Umbilical cord (tissue), 2 donors: ENCODE results near the gene SBK2. TPM values are rescaled to one million over a fixed set of nuclear protein-coding genes. Genes with fewer than 3 reads are reported as not detected.
"Not testable (repeated sequence)": the region's sequence is repeated elsewhere in the genome, so short reads cannot be mapped to it uniquely, and the experiment has no call there.

ENCODE experiments used
- DNase-seq: peaks from one replicate; pipeline ENCODE4 v3.0.0-alpha.2; 2015; ENCODE audit warnings: low spot score
- total RNA-seq: library from RNA; depleted of rRNA; stranded (reverse); fragments of >200 nt; gene quantifications from one replicate; pipeline ENCODE4 v1.2.3, GENCODE V29; 2014; ENCODE audit warnings: low replicate concordance; ENCODE audit not compliant: insufficient read depth

SBK2 gene
- total RNA-seq, 1 donor from 2014 or later = not detected

DNA sequence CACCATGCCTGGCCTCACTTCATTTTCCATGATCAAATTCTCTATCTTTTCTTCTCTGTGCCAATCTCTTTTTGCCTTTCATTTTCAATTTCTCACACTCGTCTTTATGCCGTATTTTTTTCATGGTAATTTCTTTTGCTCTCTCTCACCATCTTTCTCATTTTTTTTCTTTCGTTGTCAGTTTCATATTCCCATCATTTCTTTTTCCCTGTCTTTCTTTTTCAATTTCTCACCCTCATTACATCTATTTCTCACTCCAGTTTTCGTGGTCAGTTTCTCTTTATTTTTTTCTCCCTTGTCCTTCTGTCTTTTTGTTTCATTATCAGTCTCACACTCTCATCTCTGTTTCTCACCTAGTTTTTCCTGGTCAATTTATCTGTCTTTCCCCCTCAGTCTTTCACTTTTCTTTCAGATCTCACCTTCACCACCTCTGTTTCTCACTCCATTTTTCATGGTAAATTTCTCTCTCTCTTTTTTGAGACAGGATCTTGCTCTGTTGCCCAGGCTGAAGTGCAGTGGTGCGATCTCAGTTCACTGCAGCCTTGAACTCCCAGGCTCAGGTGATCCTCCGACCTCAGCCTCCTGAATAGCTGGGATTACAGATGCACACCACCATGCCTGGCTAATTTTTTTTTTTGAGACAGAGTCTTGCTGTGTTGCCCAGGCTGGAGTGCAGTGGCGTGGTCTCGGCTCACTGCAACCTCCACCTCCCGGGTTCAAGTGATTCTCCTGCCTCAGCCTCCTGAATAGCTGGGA lies 34.6 kb downstream of the SBK2 start:
- DNase-seq = no peak

GRCh38 chr19:55500368-55500952 lies 36.5 kb downstream of the SBK2 start:
- DNase-seq = no peak

DNA sequence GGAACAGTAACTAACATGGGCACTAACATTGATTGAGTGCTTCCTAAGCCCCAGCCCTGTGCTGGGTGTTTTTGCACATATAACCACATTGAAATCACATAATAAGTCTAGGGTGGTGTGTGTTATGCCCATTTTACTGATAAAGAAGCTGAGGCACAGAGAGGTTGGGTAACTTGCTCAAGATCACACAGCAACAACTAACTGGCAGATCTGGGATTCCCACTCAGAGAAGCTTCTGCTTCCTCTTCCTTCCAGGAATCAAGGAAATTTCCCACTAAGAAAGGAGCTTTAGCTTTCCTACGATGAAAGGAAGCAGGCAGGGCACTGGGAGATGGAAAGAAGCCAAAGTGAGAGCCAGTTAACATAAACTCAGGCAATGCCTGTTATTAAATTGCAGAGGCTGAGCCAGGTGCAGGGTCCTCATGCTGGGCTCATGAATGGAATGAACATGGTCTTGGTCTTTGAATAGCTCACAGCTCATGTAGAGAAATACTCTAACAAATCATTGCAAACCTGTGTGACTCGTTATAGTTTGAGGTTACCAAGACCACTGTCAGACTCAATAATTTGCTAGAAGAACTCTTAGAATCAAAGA lies 38.6 kb downstream of the SBK2 start:
- no peak for DNase-seq

- DNase-seq = no peak
These were observed 39.2 kb downstream of the SBK2 start for GRCh38 chr19:55497763-55498162.

GRCh38 chr19:55496820-55497219 lies 40.1 kb downstream of the SBK2 start:
- not testable (repeated sequence) for DNase-seq

DNA sequence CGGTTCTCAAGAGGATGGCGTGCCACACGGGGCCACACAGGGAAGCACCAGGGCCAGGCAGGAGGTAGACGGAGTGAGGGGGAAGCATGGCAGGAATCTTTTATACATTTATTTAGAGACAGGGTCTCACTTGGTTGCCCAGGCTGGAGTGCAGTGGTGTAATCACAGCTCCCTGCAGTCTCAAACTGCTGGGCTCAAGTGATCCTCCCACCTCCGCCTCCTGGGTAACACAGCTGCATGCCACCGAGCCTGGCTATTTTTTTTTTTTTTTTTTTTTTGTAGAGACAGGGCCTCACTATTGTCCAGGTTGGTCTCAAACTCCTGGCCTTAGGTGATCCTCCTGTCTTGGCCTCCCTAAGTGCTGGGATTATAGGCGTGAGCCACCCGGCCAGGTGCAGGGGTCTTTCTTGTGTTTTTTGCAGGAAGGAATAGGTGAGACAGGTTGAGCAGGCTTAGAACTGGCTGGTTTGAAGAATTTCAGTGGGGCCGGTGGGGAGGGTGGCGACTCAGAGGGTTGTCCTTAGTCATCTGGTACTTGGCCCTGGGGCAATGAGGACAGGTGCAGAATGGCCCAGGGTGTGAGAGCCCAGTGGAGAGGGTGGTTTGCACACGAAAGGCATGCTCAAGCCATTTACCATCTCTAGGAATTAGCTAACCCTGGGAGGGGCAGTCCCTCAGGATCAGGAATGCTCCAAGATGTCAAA lies 41.1 kb downstream of the SBK2 start:
- DNase-seq = no peak

GRCh38 chr19:55494172-55494761 lies 42.7 kb downstream of the SBK2 start:
- no peak for DNase-seq

- DNase-seq = no peak
These were observed 43.2 kb downstream of the SBK2 start for GRCh38 chr19:55493645-55494171.

GRCh38 chr19:55493052-55493644 lies 43.8 kb downstream of the SBK2 start:
- DNase-seq = no peak

- DNase-seq = no peak
These were observed 44.5 kb downstream of the SBK2 start for GRCh38 chr19:55492362-55492944.

GRCh38 chr19:55491546-55492360 lies 45.2 kb downstream of the SBK2 start:
- no peak for DNase-seq

- no peak for DNase-seq
These were observed 46.2 kb downstream of the SBK2 start for GRCh38 chr19:55490478-55491432.

GRCh38 chr19:55489711-55490477 lies 47.0 kb downstream of the SBK2 start:
- DNase-seq = no peak

DNA sequence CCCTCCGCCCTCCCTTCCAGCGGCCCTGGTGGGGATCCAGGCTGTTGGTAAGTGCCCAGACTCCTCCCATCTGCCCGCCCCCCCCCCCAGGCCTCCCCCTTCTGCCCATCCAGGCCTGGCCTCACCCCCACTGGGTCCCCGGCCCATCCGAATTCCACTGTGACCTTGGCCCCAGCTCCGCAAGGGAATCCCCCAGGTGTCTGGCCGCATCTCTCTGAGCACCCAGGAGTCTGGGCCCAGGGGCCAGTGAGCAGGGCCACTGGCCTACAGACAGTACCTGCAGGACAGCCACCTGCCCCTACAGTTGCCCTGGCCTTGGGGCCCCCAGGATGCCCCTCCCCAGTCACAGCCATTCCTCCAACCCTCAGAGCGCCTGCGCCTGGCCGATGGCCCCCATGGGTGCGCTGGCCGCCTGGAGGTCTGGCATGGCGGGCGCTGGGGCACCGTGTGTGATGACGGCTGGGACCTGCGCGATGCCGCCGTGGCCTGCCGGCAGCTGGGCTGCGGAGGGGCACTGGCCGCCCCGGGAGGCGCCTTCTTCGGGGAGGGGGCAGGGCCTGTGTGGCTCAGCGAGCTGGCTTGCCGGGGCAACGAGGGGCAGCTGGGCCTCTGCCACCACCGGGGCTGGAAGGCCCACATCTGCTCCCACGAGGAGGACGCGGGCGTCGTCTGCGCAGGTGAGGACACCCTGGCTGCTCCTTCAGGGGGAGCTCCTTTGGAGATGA lies 47.8 kb downstream of the SBK2 start:
- DNase-seq = peak; percentile 70

DNA sequence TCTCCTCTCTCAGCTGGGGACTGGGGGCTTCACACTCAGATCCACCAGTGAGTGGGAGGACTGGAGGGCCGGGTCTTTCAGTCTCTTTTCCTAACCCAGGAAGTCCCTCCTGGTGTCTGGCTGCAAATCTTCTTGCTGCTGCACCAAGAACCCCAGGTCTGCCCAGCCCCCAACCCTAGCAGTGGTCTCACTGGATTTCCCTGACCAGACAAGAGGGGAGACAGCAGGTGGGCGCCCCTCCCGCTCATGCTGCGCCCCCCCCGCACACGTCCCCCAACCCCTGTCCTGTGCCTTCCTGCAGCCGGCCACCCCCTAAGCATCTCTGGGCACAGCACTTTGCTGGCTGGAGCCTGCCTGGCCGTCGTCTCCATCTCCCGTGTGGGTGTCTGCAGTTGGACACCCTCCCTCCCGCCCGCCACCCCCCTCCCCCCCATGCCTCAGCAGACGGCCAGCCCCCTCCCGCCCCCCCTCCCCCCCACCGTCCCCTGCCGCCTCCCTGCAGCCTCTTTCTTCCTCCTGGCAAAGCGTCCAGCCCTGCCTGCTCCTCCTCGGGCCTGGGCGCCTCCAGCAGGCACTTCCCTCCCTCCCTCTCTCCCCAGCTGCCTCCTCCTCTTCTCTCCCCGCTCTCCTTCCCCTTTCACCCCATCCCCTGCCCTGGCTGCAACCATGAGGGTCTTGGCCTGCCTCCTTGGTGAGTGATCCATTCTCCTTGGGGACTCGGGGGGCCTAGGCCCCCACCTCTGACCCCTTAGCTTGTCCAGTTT lies 48.8 kb downstream of the SBK2 start, which contains the start of gene SSC5D:
TSS of gene SSC5D (plus strand) at position 513 of the 764 bp plus-strand sequence. CDS start at position 667, 154 bp downstream.
- peak; percentile 87 for DNase-seq
